ENCODE measurements around the gene SPRY4.
"Not testable (repeated sequence)": the region's sequence is repeated elsewhere in the genome, so short reads cannot be mapped to it uniquely, and the experiment has no call there.

The SPRY4 gene

DNA sequence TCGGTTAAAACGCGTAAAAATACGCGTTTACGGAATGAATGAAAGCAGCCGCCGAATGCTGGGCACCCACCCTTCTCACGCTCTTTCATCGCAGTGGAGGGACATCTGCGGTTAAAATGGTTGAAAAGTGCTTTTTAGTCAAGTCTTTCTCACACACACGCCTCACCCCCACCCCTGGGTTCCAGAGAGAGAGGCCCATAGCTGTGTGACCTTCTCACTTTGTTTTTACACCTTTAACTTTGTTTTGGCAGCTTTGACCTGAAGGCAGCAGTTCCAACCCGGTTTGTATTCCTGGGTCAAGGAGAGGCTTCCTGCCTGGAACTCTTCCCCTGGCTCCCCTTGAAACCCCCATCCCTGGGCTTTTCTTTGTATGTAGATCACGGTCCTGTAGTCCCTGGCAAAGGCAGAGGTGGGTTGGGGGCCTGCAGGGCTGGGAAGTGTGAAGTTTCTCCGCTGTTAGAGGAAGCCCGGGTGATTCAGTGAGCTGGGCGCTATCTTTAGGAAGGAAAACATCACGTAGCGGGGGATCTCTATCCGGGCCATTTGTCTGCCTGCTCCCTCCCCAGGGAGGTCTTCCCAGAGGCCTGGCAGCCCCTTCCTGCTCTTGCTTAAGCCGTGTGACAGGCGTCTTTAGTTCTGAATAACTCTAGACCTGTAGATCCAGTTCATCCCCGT lies 29.6 kb downstream of the SPRY4 start:
- DNase-seq (ENCODE audit: low spot score): no peak

DNA sequence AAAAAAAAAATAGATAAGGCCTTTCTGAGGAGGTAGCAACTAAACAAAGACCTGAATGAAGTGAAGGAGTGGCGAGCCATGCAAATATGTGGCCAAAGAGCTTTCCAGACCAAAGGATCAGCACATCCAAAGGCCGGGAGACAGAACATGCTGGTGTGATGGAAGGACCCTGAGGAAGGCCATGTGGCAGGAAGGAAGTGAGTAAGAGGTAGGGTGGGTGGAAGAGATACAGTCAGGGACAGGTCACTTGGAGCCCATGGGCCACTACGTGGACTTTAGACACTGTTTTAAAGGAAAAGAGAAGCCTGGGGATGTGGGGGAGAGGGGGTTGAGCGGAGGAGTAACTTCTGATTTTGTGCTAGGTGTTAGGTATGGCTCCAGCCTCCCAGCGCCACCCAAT lies 31.3 kb downstream of the SPRY4 start:
- no peak for DNase-seq (ENCODE audit: low spot score)

DNA sequence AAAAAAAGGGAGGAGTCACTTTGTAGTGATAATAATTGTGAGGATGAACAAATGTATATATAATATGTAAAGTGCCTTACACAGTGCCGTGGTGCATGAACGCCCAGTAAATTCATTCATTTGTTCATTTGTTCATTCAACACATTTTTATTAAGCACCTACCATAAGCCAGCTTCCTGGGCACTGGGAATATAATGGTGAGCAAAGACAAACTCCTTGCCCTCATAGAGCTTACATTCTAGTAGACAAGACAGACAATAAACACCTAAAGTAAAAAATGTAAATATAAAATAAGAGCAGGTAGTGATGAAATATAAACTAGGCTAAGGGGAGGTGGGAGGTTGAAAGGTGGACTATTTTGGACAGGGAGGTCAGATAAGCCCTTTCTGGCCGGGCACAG lies 32.0 kb downstream of the SPRY4 start:
- DNase-seq (ENCODE audit: low spot score): no peak

GRCh38 chr5:142292249-142292648 lies 32.6 kb downstream of the SPRY4 start:
- no peak for DNase-seq (ENCODE audit: low spot score)

DNA sequence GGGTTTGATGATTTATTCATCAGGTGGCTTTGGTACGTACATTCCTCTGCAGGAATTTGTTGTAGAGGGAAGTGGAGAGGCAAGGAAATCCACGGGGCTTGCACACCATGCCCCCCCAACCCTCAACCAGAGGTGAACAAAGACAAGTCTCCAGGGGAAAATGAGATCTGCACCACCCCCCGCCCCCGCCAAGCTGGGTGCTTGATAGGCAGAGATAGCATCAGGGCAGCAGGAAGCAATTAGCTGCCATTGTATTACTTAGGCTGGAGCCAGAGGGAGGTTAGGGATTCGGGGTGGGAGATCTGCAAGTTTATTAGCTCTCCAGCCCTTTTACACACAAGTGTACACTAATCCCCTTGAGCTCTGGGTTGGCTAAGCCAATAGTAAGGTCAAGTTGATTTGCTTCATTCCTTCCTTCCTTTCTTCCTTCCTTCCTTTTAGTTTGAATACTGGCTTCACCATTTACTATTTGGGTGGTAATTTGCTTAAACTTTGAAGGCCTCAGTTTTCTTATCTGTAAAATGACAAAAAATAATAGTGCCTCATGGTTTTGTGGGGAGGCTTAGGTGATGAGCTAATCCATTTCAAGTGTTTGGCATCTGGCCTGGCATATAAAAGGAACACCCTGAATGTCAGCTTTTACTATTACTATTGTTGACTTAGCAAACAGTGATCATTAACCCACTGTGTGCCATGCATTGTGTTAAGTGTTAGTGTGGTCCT lies 34.1 kb downstream of the SPRY4 start:
- DNase-seq (ENCODE audit: low spot score): peak; percentile 41

DNA sequence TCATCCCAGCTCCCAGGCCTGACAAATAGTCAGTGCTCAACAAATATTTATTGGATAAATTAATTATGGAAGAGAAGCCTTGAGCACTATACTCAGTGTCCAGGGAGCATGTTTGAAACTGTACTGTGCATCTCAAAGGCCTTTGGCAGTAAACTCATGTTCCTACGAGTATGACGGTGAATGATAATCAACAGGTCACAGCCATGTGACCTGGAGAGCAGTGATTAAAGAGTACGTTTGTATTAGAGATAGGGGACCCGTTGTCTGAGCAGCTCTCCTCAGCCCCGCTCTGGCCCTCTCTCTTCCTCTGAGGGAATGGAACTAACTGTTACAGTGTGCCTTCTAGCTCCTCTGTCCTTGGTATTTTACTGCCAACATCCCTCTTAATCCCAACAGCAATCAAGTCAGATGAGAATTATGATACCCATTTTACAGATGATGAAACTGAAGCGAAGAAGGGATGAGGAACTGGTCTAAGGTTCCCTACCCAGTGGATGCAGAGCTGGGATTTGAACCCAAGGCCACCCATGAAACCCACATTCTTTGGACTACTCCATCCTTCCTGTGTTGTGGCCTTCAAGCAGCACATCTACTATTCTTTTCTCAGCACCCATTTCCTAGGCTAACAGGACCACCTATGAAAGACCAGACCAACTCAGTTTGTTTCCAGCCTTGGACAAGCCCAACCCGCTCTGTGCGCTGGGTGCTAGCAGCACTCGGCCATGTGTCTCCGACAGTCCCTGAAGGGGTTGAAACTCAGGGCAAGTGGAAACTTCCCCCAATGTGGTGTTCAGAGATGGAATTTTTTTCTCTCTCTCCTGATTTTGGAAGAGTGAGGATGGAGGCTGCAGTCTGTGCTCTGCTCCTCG lies 34.9 kb downstream of the SPRY4 start:
- DNase-seq (ENCODE audit: low spot score): no peak

DNA sequence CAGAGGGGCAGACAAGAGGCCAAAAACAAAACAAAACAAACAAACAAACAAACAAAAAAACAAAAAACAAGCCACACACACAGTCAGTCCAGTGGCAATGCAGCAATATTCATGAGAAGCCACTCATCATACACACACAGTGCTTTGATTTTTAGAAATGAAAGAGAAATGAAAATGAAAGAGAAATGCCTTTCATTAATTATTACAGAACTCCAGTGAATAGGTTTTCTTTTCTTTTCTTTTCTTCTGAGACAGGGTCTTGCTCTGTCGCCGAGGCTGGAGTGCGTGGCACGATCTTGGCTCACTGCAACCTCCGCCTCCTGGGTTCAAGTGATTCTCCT lies 36.9 kb downstream of the SPRY4 start:
- no peak for DNase-seq (ENCODE audit: low spot score)

DNA sequence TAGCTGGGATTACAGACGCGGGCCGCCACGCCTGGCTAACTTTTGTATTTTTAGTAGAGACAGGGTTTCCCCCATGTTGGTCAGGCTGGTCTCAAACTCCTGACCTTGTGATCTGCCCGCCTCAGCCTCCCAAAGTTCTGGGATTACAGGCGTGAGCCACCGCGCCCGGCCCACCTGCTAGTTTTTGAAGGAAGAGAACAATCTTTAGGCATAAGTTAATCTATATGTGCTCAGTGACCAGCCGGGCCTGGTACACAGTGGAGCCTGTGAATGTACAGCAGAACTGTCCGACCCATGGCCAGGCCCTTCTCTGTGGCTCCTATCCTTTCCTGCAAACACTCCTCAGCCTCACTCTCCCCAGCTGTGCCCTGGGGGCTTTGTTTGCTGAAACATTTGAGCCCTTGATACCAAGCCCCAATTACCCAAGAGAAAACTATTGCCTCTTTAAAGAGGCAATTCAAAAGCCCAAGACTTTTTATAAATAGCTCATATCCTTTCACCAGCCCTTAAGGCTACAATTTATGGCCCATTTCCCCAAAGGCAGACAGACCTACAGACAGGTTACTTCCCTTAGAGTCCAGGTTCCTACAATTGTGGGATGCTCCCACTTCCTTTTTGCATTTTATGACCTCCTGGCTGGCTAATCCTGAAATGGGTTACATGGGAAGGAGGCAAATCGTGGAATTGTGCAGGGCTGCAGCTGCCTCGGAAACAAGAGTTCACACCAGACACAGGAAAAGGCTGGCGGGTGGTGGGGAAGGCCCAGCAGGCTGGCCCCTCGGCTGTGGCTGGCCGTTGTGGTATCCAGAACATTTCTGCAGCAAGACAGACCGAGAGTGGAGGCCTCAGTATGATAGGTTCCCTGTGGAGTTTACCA lies 37.5 kb downstream of the SPRY4 start:
- DNase-seq (ENCODE audit: low spot score): no peak

GRCh38 chr5:142286111-142286510 lies 38.7 kb downstream of the SPRY4 start:
- no peak for DNase-seq (ENCODE audit: low spot score)

DNA sequence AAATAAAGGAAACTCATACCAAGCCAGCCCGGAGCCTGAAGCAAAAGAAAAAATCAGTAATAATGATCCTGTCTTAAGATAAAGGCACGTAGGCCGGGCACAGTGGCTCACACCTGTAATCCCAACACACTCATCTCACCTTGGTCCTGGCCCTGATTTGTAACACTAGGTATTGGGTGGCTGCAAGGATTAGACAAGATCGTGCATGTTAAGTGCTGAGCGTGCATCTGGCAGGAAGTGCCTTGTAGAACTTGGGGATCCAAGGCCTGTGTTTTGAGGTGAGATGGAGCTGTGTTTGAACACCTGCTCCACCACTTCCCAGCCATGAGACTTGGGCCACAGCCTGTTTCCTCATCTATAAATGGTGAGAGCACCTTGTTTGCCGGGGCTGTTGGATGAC lies 41.5 kb downstream of the SPRY4 start:
- DNase-seq (ENCODE audit: low spot score): no peak

DNA sequence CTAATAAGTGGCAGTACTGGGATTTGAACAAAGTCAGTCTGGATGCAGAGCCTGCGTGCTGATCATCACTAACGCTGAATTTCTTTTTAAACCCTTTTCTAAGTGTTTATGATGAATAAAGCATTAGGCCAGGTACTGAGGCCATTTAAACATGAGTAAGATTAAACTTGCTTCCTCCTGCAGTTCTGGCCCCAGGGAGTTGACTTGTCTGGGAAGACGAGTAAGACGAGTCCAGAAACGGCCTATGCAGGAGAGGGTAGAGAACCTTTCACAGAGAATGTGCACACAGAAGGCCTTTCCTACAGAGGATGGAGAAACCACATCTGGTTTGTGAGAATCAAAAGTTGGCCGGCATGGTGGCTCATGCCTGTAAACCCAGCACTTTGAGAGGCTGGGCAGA lies 42.9 kb downstream of the SPRY4 start:
- no peak for DNase-seq (ENCODE audit: low spot score)

DNA sequence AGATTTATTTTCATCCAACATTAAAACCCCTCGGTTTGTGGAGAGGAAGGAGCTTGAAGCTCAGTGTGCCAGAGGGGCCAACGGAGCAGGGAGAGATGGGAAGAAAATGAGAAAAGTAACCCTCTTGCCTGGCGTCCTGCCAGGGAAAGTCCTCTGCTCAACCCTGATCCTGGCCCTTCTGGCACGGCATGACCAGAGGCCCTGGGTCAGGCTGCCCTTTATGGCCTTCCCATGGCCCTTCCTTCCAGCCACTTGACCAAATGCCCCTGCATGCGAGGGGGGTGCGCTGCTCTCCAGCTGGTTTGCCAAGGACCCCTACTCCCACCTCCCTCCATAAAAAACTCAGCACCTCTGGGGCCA lies 43.8 kb downstream of the SPRY4 start:
- DNase-seq (ENCODE audit: low spot score): no peak

DNA sequence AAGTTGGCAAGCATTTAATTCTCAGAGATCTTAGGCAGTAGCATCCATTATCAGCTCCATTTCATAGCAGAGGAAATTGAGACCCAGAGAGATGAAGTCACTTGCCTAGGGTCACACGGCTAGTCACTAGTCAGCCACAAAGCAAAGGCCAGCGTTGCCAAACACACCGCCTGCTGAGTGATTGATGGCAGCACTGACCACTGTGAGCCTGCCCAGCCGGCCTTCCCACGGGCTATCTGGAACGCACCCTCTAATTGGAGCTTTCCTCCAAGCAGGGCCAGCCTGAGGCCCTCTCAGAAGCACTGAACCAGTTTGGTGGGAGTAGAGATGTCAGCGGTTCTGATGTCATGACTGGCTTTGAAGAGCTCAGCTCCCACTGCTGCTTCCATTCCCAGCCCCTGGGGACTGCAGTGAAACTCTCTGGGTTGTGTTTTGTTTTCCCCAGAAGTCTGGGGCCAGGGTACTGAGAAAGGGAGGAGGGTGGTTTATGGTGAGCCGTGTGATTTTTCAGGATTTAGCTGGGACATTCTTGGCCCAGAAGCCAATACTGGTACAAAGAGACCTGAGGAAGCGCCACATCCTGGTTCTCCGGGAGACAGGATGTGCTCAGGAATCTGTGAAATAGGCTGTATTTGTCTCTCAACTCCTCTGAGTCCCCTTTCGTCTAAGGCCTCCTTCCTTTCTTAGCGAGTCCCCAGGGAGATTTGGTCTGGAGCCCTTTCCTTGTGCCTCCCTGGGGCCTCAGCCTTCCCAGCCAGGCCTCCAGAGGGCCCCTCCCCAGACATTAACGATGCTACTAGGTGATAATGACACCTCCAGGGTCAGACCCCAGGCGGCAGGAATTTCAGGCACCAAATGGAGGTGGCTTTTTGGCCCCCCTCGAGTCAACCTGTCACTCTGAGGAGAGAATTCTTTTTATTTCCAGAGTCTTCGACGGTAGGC lies 44.5 kb downstream of the SPRY4 start:
- no peak for DNase-seq (ENCODE audit: low spot score)

DNA sequence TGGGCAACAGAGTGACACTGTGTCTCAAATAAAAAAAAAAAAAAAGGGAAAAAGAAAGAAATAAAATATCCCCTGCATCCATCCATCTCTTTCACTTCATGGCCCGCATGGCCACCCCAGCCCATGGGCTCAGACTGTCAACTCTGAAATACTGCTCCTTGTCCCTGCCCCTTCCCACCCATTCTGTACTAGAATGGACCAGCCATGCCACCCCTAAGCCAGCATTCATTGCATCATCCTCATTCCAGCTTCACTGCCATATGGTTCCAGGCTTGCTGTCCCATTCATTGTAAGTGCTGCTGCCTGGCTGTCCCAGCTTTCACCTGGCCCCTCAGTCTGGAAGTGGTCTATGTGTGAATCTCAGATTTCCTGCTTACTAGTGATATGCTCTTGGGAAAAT lies 46.2 kb downstream of the SPRY4 start:
- DNase-seq (ENCODE audit: low spot score): no peak

GRCh38 chr5:142277796-142278195 lies 47.0 kb downstream of the SPRY4 start:
- no peak for DNase-seq (ENCODE audit: low spot score)

- no peak for DNase-seq (ENCODE audit: low spot score)
Observed at GRCh38 chr5:142276517-142276916, 48.3 kb downstream of the SPRY4 start.

DNA sequence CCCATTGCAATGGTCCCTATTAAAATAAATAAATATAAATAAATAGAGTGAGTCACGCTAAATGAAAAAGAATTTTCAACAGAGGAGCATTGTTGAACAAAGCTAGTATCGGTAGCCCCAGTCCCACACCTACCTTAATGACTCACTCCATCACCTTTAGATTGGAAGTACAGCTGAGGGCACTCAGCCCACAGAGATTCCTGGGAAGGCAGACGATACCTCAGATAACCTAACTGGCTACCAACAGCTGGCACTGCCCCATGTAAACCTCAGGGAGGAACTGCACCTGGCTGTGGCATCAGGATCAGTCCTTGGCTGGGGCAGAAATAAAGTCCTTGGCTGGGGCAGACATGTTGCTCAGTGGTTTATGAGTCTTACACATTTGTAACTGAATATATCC lies 49.3 kb downstream of the SPRY4 start:
- DNase-seq (ENCODE audit: low spot score): no peak

DNA sequence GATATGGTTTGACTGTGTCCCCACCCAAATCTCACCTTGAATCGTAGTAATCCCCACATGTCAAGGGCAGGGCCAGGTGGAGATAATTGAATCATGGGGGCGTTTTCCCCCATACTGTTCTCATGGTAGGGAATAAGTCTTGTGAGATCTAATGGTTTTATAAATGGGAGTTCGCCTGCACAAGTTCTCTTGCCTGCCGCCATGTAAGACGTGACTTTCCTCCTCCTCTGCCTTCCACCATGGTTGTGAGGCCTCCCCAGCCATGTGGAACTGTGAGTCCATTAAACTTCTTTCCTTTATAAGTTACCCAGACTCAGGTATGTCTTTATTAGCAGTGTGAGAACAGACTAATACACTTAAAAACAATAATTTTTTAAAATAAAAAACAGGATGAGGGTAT lies 52.2 kb downstream of the SPRY4 start:
- not testable (repeated sequence) for DNase-seq (ENCODE audit: low spot score)

- DNase-seq (ENCODE audit: low spot score): not testable (repeated sequence)
Observed at GRCh38 chr5:142264084-142264483, 60.7 kb downstream of the SPRY4 start.

DNA sequence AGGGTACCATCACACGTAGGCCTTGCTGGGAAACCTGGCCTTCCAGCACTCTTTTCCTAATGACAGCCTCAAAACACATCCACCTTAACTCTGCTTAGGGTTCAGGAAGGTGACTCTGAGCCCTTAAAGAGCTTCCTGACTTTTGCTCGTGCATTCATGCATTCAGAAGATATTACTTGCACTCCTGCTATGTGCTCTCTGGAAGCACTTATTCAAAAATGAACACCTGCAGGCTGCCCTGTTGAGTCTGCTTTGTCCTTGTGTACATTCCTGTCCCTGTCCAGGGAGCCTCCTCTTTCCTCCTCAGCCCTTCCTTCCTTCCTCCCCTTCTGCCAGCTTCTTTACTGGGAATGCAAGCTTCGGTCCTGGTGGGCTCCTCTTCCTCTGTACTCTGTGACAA lies 61.5 kb downstream of the SPRY4 start:
- DNase-seq (ENCODE audit: low spot score): no peak

GRCh38 chr5:142262683-142263082 lies 62.1 kb downstream of the SPRY4 start:
- no peak for DNase-seq (ENCODE audit: low spot score)
